Activated CD4-positive, alpha-beta T cell treated with anti-CD3 and anti-CD28 coated beads, Interleukin-2, amount 10 ng/mL, durations not matched to agents 24 days and 14 days (primary cell): ENCODE data around the gene ATP8B3. TPM values are rescaled to one million over a fixed set of nuclear protein-coding genes. Genes with fewer than 3 reads are reported as not detected.
"Not testable (repeated sequence)": the region's sequence is repeated elsewhere in the genome, so short reads cannot be mapped to it uniquely, and the experiment has no call there.

Experiments
- DNase-seq: peaks from one replicate; pipeline ENCODE4 v3.0.0; 2022
- H3K27ac Mint-ChIP-seq: one replicate; pipeline ENCODE4 v1.8.0; 2022; ENCODE audit warnings: mild to moderate bottlenecking, mixed read lengths
- H3K27me3 Mint-ChIP-seq: one replicate; pipeline ENCODE4 v1.8.0; 2022; ENCODE audit warnings: mixed read lengths
- H3K36me3 Mint-ChIP-seq: one replicate; pipeline ENCODE4 v1.8.0; 2022; ENCODE audit warnings: low read depth, mild to moderate bottlenecking, mixed read lengths
- H3K4me1 Mint-ChIP-seq: one replicate; pipeline ENCODE4 v1.8.0; 2021; ENCODE audit warnings: mixed read lengths
- H3K4me3 Mint-ChIP-seq: one replicate; pipeline ENCODE4 v1.8.0; 2022; ENCODE audit warnings: mild to moderate bottlenecking, moderate library complexity, mixed read lengths
- H3K9me3 Mint-ChIP-seq: one replicate; pipeline ENCODE4 v1.8.0; 2021; ENCODE audit warnings: mixed read lengths
- intact Hi-C: fragments of 100-400 bp; cut with micrococcal nuclease; formaldehyde crosslinking; loops from one replicate; pipeline ENCODE4 v1.15.1; 2023
- total RNA-seq: library from RNA; stranded (reverse); gene quantifications from 2 replicates; pipeline ENCODE4 v1.2.3, GENCODE V29; 2022

Gene ATP8B3
- total RNA-seq, 1 donor from 2014 or later = 3.6 TPM

DNA sequence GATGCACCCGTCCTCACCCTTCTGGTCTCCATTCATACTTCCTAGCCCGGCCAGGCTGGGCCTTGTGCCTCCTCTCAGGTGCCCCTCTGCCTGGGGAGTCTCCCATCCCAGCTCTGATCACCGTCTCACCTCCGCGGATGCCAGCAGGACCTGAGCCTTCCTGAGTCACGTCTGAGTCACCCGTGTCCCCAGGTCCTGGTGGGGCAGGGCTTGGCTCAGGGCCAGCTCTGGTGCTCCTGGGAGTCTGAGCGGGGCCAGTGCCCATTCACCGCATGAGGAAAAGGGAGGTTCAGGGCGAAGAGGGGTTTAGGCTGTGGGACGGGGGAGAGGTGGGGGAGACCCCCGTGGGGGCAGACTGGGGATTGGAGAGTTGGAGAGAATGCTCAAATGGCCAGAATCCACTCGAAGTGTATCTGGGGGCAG, 593 bp downstream of the ATP8B3 start:
- Mint-ChIP-seq H3K4me1 (peaks cover 13% of the 10 kb centered on the region), H3K9me3 (no peaks in the 10 kb centered on the region), H3K36me3 (peaks cover 5% of the 10 kb centered on the region), H3K27me3 (no peaks in the 10 kb centered on the region), H3K27ac (peak overlapping the region; percentile 88), H3K4me3 (peak overlapping the region; percentile 93)
- peak; percentile 77 for DNase-seq
- intact Hi-C loops = loop anchor here (5.0 kb wide), 2 partner anchors 159 to 219 kb away; partner anchors contain the start of genes MBD3 and TCF3

DNA sequence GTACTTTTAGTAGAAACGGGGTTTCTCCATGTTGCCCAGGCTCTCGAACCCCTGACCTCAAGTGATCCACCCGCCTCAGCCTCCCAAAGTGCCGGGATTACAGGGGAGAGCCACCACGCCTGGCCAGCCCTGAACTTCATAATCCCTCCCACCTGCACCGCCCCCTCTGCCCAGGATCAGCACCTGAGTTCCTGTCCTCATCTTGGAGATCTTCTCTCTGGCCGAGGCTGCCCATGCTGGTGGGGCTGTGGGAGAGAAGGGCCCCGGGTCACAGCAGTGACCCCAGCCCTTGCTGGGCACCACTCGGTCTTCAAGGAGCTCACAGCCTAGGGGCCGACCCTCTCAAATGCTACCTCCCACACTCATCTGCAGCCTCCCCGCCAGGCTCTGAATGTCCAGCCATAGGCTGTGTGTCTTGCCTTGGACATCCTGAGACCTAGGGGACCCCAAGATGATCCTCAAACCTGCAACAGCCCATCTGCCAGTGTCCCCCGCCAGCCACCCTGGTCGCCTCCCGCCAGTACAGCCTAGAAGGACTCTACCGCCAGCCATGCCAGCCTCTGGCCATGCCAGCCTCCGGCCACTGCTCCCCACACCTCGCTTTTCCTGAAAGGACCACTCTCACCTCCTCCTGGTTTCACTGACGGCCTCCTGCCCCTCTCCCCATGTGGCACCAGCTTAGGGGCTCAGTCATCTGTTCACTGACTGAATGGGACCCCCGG, 1.5 kb downstream of the ATP8B3 start:
- no peaks in the 10 kb centered on the region for H3K27me3 Mint-ChIP-seq
- no peak overlapping the region for H3K27ac Mint-ChIP-seq
- no peaks in the 10 kb centered on the region for H3K9me3 Mint-ChIP-seq
- no peak for DNase-seq
- peaks cover 13% of the 10 kb centered on the region for H3K4me1 Mint-ChIP-seq
- H3K36me3 Mint-ChIP-seq = peaks cover 5% of the 10 kb centered on the region
- peak overlapping the region; percentile 26 for H3K4me3 Mint-ChIP-seq
- intact Hi-C loops = loop anchor here (5.0 kb wide), 2 partner anchors 158 to 218 kb away; partner anchors contain the start of genes MBD3 and TCF3

DNA sequence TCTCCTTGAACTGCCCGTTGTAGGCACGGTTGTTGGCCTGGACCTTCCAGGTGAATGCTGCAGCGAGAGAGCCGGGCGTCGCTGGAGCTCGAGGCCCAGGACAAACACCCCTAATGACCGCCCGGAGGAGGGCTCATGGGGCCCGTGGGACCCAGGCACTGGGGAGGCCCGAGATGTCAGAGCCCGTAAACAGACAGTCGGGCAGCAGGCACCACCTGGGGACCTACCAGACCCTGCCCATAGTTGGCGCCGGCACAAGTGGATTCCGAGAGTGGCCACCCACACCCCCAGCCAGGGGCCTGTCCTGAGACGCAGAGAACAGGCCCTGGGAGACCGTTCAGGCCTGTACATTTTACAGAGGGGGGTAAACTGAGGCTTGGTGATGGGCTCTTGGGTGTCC, 2.4 kb downstream of the ATP8B3 start:
- no peaks in the 10 kb centered on the region for H3K27me3 Mint-ChIP-seq
- intact Hi-C loops = loop anchor here (5.0 kb wide), 2 partner anchors 157 to 217 kb away; partner anchors contain the start of genes MBD3 and TCF3

DNA sequence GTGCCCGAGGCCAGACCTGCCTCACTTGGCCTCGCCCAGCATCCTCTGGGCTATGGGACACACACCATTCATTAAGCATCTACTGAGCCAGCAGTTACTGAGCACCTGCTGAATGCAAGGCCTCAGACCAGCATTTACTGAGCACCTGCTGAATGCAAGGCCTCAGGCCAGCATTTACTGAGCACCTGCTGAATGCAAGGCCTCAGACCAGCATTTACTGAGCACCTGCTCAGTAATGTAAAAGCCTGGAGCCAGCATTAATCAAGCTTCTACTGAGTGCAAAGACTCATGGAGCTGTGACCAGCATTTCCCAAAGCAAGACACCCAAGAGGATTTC, 3.7 kb downstream of the ATP8B3 start:
- Mint-ChIP-seq H3K27me3 (no peaks in the 10 kb centered on the region), H3K4me1 (peaks cover 13% of the 10 kb centered on the region), H3K36me3 (peaks cover 6% of the 10 kb centered on the region), H3K9me3 (no peaks in the 10 kb centered on the region), H3K4me3 (no peak overlapping the region), H3K27ac (no peak overlapping the region)
- intact Hi-C loops = no loop called here
- DNase-seq = no peak

More for the DNA sequence above, 2.4 kb downstream of the ATP8B3 start:
- no peak overlapping the region for H3K27ac Mint-ChIP-seq
- peaks cover 4% of the 10 kb centered on the region for H3K36me3 Mint-ChIP-seq
- H3K9me3 Mint-ChIP-seq = no peaks in the 10 kb centered on the region
- H3K4me3 Mint-ChIP-seq = no peak overlapping the region
- H3K4me1 Mint-ChIP-seq = peaks cover 13% of the 10 kb centered on the region
- no peak for DNase-seq

DNA sequence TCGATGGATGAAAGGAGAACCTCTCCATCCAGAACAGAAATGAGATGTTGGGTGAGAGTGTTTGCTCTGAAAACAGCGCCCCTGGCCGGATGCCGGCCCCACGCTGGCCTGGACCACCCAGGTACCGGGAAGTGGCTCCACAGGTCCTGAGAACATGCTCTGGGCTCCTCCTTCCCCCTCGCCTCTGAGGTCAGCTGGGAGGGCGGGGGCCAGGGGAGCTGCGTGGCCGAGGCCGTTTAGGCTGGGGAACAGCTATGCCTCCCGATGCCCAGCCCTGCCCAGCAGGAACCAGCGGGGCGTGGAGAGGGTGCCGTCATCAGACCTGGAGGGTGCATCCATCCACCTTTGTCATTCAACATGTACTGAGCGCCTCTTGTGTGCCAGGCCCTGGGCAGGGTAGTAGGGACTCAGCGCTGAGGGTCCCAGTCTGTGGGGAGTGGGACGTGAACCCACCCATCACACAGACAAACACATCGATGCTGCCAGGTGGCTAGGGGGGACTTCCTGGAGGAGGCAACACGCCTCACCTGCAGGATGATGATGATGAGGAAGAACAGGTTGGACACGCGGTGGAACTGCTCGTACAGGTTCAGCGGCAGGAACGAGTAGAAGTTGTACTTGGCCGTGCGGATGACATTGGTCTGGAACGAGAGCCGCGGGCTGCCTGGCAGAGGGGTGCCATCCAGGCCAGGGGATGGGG, 4.2 kb downstream of the ATP8B3 start:
- no peak for DNase-seq
- intact Hi-C loops = no loop called here
- Mint-ChIP-seq H3K9me3 (no peaks in the 10 kb centered on the region), H3K27ac (no peak overlapping the region), H3K4me1 (peaks cover 9% of the 10 kb centered on the region), H3K36me3 (peaks cover 6% of the 10 kb centered on the region), H3K27me3 (no peaks in the 10 kb centered on the region), H3K4me3 (no peak overlapping the region)

DNA sequence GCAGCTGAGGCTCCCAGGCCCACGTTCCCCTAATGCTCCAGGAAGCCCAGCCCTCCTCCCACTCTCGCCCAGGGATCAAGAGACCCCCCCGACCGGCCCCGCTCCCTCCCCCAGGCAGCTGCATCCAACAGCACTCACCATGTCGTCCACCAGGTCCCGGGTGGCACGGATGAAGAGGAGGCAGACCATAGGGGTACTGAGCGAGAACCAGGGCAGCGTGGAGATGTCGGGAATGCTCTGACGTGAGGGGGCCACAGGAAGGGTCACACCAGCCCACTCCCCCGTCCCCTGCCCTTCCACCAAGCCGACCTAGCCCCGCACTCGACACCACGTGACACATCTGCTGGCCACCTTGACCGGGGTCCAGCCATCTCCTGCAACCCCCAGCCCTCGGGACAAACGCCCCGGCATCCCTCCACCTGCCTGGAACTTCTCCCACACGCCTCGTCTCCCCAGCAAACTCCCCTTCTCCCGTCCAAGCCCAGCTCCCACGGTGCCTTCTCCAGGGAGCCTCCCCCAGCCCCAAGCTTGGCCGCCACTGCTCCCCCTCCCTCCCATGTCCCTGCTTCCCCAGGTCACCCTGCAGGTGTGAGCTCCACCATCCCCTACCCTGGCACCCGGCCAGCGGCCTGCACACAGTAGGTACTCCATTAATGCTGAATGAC, 4.9 kb downstream of the ATP8B3 start:
- Mint-ChIP-seq H3K36me3 (peaks cover 10% of the 10 kb centered on the region), H3K27ac (no peak overlapping the region), H3K4me1 (peaks cover 3% of the 10 kb centered on the region), H3K9me3 (no peaks in the 10 kb centered on the region), H3K27me3 (no peaks in the 10 kb centered on the region), H3K4me3 (no peak overlapping the region)
- intact Hi-C loops = no loop called here
- no peak for DNase-seq

DNA sequence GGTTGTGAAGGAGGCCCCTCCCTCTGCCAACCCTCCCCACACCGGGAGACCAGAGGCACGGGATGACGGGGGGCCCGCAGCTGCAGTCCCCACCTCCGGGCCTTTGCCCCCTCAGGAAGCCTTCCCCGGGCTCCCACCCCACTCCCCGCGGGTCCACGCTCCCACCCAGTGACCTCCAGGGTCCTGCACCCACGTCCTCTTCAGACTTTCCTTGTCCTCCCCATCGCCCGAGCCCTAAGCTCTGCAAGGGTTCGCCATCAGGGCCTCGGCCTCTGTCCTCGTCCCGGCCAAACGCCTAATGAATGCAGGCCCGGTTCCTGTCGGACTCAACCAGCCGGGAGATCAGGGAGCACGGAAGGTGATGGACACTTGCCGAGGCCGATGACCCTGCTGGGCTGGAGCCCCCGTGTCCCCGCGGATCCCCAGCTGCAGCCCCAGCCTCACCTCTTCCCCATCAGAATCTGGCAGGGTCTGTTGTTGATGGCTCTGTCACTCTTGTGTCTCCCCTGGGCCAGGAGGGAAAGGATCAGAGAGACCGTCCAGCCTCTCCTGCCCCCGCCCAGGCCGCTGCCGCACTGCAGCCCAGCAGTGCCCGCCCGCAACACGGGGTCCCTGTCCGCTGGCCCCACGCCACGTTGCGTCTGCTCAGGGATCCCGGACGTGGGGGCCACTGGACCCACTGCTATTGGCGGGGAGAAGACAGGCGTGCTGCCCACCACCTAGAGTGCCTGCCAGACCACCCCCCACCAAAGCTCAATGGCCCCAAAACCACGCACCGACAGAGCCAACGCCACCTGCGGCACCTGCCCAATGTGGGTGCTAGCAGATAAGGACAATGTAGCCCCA, 5.7 kb downstream of the ATP8B3 start:
- no peak overlapping the region for H3K4me3 Mint-ChIP-seq
- intact Hi-C loops = no loop called here
- no peaks in the 10 kb centered on the region for H3K27me3 Mint-ChIP-seq
- peaks cover 2% of the 10 kb centered on the region for H3K4me1 Mint-ChIP-seq
- no peak for DNase-seq
- no peaks in the 10 kb centered on the region for H3K9me3 Mint-ChIP-seq
- peaks cover 10% of the 10 kb centered on the region for H3K36me3 Mint-ChIP-seq
- H3K27ac Mint-ChIP-seq = no peak overlapping the region

DNA sequence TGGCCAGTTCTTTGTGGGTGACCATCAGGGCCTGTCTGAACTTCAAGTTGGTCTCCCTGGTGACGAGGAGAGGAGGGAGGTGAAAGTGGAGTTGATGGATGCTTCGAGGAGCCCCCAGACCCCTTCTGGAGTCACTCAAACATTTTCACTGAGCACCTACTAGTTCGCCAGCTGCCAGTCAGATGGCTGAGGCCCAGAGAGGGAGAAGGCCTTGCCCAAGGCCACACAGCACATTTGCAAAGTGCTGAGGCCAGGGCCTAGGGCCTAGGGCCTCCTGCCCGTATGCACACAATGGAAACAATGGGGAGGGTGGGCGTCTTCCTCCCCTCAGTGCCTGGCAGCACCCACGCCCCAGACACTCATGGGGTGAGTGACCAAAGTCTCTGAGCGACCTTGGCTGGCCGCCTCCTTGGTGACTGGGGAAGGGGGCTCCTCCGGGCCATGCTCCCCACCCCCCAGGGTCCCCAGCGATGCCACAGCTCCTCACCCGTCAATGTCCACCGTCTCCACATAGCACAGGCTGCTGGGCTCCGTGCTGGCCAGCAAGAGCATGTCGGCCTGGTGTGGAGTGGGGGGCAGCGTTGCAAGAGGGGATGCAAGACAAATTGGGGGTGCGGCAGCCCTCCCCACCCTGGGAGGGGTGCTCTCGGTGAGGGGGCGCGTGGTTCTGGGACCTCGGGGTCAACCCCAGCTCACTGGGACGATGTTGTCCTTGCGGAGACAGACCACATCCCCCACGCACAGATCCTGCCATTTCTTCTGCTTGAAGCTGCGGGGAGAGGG, 6.5 kb downstream of the ATP8B3 start:
- Mint-ChIP-seq H3K36me3 (peaks cover 10% of the 10 kb centered on the region), H3K27me3 (no peaks in the 10 kb centered on the region), H3K4me3 (no peak overlapping the region), H3K4me1 (no peaks in the 10 kb centered on the region), H3K27ac (no peak overlapping the region), H3K9me3 (no peaks in the 10 kb centered on the region)
- no peak for DNase-seq
- intact Hi-C loops = no loop called here

DNA sequence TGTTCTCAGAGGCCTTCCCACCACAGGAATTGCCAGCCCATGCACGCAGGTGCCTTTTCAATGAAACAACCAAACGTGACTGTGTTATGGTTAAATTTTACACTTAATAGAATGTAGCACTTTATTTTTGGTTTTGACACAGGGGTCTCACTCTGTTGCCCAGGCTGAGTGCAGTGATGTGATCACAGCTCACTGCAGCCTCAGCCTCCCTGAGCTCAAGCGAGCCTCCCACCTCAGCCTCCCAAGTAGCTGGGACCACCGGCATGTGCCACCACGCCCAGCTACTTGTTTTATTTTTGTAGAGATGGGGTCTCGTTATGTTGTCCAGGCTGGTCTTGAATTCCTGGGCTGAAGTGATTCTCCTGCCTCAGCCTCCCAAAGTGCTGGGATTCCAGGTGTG, 7.2 kb downstream of the ATP8B3 start:
- intact Hi-C loops = no loop called here
- Mint-ChIP-seq H3K4me3 (no peak overlapping the region), H3K4me1 (no peaks in the 10 kb centered on the region), H3K36me3 (peaks cover 13% of the 10 kb centered on the region), H3K27me3 (no peaks in the 10 kb centered on the region), H3K9me3 (no peaks in the 10 kb centered on the region), H3K27ac (no peak overlapping the region)
- no peak for DNase-seq

DNA sequence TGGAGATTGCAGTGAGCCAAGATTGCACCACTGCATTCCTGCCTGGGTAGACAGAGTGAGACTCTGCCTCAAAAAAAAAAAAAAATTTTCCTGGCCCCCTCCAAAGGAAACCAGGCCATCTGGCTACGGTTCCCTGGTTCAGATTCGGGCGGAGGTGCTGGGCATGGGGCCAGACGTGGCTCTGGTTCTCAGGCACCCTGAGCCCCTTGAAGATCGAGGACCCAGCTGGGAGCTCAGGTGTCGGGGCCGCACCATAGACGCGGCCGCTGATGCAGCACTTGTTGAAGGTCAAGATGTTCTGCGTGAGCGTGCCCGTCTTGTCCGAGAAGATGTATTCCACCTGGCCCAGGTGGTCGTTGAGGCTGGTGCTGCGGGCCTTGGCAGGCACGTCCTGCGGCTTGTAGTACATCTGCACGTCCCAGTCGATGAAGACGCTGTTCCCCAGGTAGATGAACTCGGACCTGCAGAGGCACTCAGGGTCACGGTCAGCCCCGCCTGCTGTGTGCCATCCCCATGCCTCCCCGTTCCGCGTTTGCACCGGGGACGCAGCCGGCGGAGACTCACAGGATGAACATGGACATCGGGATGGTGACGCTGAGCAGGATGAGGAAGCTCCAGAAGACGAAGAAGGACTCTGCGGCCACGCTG, 12.3 kb downstream of the ATP8B3 start:
- Mint-ChIP-seq H3K4me1 (peaks cover 1% of the 10 kb centered on the region), H3K36me3 (peaks cover 12% of the 10 kb centered on the region), H3K4me3 (no peak overlapping the region), H3K27me3 (no peaks in the 10 kb centered on the region), H3K27ac (no peak overlapping the region), H3K9me3 (no peaks in the 10 kb centered on the region)
- DNase-seq = no peak
- intact Hi-C loops = no loop called here

DNA sequence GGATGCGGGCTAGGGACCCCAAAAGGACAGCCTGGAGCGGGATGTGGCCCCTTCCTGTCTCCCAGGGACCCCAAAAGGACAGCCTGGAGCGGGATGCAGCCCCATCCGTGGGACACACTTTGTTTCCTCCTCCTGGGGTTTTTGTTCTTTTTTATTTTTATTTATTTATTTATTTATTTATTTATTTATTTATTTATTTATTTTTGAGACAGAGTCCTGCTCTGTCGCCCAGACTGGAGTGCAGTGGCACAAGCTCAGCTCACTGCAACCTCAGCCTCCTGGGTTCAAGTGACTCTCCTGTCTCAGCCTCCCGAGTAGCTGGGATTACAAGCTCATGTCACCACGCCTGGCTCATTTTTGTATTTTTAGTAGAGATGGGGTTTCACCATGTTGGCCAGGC, 14.8 kb downstream of the ATP8B3 start:
- H3K9me3 Mint-ChIP-seq, intact Hi-C loops, H3K36me3 Mint-ChIP-seq, H3K27ac Mint-ChIP-seq, H3K4me1 Mint-ChIP-seq, H3K27me3 Mint-ChIP-seq, H3K4me3 Mint-ChIP-seq, DNase-seq: not testable (repeated sequence)

DNA sequence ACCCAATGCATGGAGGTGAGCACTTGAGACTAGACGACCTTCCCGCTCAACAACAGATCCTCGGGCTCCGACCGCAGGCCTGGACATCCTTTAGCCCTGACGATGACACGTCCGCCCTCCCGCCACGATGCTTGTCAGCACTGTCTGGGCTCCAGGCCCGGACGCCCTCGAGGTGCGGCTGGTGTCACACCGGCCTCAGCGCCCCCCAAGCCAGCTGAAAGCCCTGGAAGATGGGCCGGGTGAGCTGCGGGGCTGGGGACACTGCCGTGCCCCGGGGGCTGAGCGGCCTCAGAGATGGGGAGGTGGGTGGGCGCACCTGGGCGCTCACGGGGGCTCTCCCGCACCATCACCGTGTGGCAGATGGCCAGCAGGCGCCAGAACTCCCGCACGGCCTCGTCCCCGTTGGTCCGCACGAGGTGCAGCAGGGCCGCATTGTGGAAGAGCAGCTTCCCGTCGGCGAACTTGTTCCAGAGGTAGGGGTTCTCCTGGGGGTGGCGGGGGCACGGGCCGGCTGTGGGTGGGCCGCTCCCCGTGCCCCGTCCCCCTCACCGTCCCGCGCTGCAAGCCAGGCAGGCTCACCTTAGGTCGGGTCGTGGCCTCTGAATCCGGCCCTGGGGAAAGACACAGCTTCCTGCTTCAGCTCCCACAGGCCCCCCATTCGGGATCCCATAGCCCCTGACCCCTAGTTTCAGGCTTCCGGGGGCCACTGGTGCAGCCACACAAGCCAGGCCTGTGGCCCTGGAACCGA, 15.5 kb downstream of the ATP8B3 start:
- intact Hi-C loops = no loop called here
- peaks cover 1% of the 10 kb centered on the region for H3K4me1 Mint-ChIP-seq
- H3K4me3 Mint-ChIP-seq = no peak overlapping the region
- H3K27ac Mint-ChIP-seq = no peak overlapping the region
- H3K27me3 Mint-ChIP-seq = no peaks in the 10 kb centered on the region
- no peaks in the 10 kb centered on the region for H3K9me3 Mint-ChIP-seq
- peaks cover 4% of the 10 kb centered on the region for H3K36me3 Mint-ChIP-seq
- no peak for DNase-seq
